Measurements from ENCODE around the gene ZNF710. TPM values are rescaled to one million over a fixed set of nuclear protein-coding genes. Genes with fewer than 3 reads are reported as not detected.

The ZNF710 gene
- polyA plus RNA-seq, 1 donor from 2014 or later: 10.2 TPM

GRCh38 chr15:90058308-90058707, 57.2 kb downstream of the ZNF710 start:
- Histone ChIP-seq H3K4me2 (ENCODE audit: low read length) (no peak overlapping the region), H3K9ac (ENCODE audit: low read length) (no peak overlapping the region), H3K36me3 (ENCODE audit: insufficient read depth, low read length) (no peaks in the 10 kb centered on the region), H3K79me2 (replicated peaks; ENCODE audit: insufficient read depth, low read length) (no peaks in the 10 kb centered on the region), H3K27ac (ENCODE audit: low read length) (no peak overlapping the region), H4K20me1 (ENCODE audit: insufficient read depth) (no peaks in the 10 kb centered on the region), H3K27me3 (ENCODE audit: insufficient read depth, low read depth, low read length) (no peaks in the 10 kb centered on the region), H3F3A (ENCODE audit: insufficient read depth, low read length, poor library complexity, severe bottlenecking) (no peaks in the 10 kb centered on the region), H3K4me3 (ENCODE audit: low read length) (no peak overlapping the region), H2AFZ (ENCODE audit: low read depth, low read length) (no peak overlapping the region), H3K9me2 (ENCODE audit: insufficient read depth, low read length) (no peaks in the 10 kb centered on the region), H3K9me3 (ENCODE audit: low read length) (no peaks in the 10 kb centered on the region)
- TF ChIP-seq REST (IDR thresholded peaks at IDR 0.05; ENCODE audit: borderline replicate concordance) (no peak), RAD21 (conservative IDR thresholded peaks at IDR 0.05) (no peak), MXI1 (conservative IDR thresholded peaks at IDR 0.05; ENCODE audit: poor library complexity, severe bottlenecking) (no peak), POLR2AphosphoS5 (IDR thresholded peaks at IDR 0.05) (no peak), SMC3 (conservative IDR thresholded peaks at IDR 0.05; ENCODE audit: poor library complexity) (no peak), EP300 (conservative IDR thresholded peaks at IDR 0.05; ENCODE audit: poor library complexity, severe bottlenecking) (no peak), CTCF (IDR thresholded peaks at IDR 0.05; ENCODE audit: poor library complexity, severe bottlenecking) (no peak), TAF1 (IDR thresholded peaks at IDR 0.05; ENCODE audit: low read depth) (no peak), EZH2 (IDR thresholded peaks at IDR 0.05; ENCODE audit: borderline replicate concordance, insufficient read depth, low read length, poor library complexity, severe bottlenecking) (no peak)

- Histone ChIP-seq H3K4me2 (ENCODE audit: low read length) (no peak overlapping the region), H3K36me3 (ENCODE audit: insufficient read depth, low read length) (no peaks in the 10 kb centered on the region), H3K9ac (ENCODE audit: low read length) (no peak overlapping the region), H3K9me2 (ENCODE audit: insufficient read depth, low read length) (no peaks in the 10 kb centered on the region), H3K27ac (ENCODE audit: low read length) (no peak overlapping the region), H3K27me3 (ENCODE audit: insufficient read depth, low read depth, low read length) (no peaks in the 10 kb centered on the region), H3F3A (ENCODE audit: insufficient read depth, low read length, poor library complexity, severe bottlenecking) (no peaks in the 10 kb centered on the region), H4K20me1 (ENCODE audit: insufficient read depth) (no peaks in the 10 kb centered on the region), H3K9me3 (ENCODE audit: low read length) (no peaks in the 10 kb centered on the region), H3K4me3 (ENCODE audit: low read length) (no peak overlapping the region), H2AFZ (ENCODE audit: low read depth, low read length) (no peak overlapping the region), H3K79me2 (replicated peaks; ENCODE audit: insufficient read depth, low read length) (no peaks in the 10 kb centered on the region)
- TF ChIP-seq EZH2 (IDR thresholded peaks at IDR 0.05; ENCODE audit: borderline replicate concordance, insufficient read depth, low read length, poor library complexity, severe bottlenecking) (no peak), POLR2AphosphoS5 (IDR thresholded peaks at IDR 0.05) (no peak), SMC3 (conservative IDR thresholded peaks at IDR 0.05; ENCODE audit: poor library complexity) (no peak), REST (IDR thresholded peaks at IDR 0.05; ENCODE audit: borderline replicate concordance) (no peak), TAF1 (IDR thresholded peaks at IDR 0.05; ENCODE audit: low read depth) (no peak), EP300 (conservative IDR thresholded peaks at IDR 0.05; ENCODE audit: poor library complexity, severe bottlenecking) (no peak), CTCF (IDR thresholded peaks at IDR 0.05; ENCODE audit: poor library complexity, severe bottlenecking) (no peak), RAD21 (conservative IDR thresholded peaks at IDR 0.05) (no peak), MXI1 (conservative IDR thresholded peaks at IDR 0.05; ENCODE audit: poor library complexity, severe bottlenecking) (no peak)
These were observed 57.7 kb downstream of the ZNF710 start for GRCh38 chr15:90058775-90059174.

Data from neural cell (in vitro differentiated cells).